ACHN (cell line): ENCODE measurements around the gene SCD5.
"Not testable (repeated sequence)": the region's sequence is repeated elsewhere in the genome, so short reads cannot be mapped to it uniquely, and the experiment has no call there.

Experiments used
- DNase-seq: peaks from one replicate; pipeline ENCODE4 v3.0.0-alpha.2; 2015
- in situ Hi-C: cut with HindIII; loops from 2 replicates; pipeline ENCODE4 v1.10.0; 2017; ENCODE audit warnings: low sequenced_read_pairs, low pct_ligation_motif_present, low pct_unique_long_range_greater_than_20kb

SCD5 gene

DNA sequence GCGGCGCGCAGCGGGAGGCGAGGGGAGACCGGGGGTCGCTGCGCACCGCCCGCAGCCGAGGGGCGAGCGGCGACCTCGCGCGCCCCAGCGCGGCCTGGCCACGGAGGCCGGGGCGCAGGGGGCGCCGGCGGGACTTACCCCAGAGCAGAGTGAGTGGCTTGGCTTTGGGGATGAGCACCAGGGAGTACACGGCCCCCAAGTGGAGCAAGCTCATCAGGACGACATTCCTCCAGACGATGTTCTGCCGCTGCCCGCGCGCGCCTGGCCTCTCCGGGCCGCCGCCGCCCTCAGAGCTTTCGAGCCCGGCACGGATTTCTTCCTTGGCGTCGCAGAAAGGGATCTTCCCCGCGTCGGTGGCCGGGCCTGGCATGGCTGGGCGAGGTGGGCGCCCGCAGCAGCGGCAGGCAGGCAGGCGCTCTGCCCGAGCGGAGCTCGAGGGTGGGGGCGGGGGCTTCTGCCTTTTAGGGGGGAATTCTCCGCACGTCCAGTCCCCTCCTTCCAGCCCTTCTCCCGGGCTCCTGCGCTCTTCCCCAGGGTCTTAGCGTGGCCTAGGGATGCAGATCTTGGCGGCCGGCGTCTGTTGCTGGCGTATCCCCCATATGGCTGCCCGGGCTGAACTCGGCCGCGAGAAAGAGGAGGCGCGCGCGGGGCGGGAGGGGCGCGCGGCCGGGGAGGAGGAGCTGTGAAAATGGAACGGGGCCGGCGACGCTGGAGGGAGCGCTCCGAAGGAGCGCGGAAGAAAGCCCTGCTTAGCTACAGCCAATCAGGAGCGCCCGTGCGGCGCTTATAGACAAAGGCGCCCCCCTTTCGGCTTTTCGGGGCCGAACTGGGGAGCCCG, at the start of gene SCD5:
TSS of gene SCD5 (minus strand) at position 629 of the 838 bp plus-strand sequence. CDS start at position 370, 259 bp downstream.
- DNase-seq: peak; percentile 71
- in situ Hi-C loops: no loop called here

DNA sequence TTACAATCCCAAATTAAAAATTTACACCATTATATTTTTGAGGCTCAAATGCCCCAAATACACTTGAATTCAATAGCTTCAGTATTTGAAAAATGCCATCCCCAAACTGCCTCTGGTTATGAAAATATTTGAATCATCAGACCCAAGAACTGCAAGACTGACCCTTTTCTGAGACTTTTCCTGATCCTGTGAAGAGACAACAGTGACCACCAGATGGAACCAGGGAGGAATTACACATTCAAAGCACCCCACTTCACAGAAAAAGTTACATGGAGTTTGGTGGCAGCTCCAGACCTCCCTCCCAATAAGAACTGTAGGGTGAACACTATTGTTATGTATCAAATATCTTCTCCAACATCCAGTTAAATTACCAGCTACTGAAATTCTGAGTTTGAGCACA, 44.0 kb upstream of the SCD5 start:
- DNase-seq: peak; percentile 15
- in situ Hi-C loops: no loop called here

DNA sequence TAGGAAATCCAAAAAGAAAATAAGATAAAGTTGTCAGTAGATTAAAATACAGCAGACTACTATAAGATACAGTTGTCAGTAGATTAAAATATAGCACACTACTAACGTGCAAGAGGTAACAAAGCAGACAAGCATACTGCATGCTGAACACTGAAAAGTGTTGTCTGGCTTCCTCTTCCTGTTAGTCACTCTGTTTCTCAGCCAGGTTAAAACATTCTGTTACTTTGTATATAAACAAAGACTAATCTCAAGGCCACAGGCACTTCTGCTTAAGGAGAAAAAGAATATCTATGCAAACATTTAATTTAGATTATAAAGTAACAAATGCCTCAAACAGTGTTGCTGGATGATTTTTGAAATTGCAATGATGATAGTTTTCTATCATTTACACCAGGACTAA, 41.0 kb upstream of the SCD5 start:
- in situ Hi-C loops: no loop called here
- DNase-seq: no peak

DNA sequence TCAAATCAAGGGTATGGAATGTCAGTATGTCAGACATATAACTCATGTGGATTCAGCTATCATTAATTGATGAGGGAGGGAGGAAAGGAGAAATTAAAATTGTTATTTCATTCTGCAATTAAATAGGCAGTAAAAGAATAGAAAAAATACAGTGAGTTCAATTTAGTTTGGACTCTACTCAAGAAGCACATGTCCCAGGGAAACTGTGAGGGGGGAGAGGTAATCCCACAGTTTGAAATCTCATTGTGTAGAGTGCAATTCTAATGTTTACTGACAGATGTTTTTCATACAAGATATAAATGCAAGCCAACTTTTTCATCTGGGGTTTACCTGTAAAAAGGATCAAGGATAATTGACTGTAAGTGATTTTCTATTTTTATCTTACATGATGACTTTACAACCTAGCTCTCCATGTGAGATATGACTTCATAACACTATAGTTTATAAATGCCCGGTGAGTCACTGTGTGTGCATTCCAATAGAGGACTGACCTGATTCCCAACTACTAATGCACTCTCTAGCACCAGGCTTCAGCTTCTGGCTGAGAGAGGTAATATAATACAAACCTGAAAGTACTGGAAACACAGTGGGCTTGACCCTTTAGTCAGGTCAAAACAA, 35.2 kb upstream of the SCD5 start:
- DNase-seq: peak; percentile 39

GRCh38 chr4:82833060-82833459, 34.5 kb upstream of the SCD5 start:
- in situ Hi-C loops: not testable (repeated sequence)

More for the DNA sequence above, 35.2 kb upstream of the SCD5 start:
- in situ Hi-C loops: no loop called here

DNA sequence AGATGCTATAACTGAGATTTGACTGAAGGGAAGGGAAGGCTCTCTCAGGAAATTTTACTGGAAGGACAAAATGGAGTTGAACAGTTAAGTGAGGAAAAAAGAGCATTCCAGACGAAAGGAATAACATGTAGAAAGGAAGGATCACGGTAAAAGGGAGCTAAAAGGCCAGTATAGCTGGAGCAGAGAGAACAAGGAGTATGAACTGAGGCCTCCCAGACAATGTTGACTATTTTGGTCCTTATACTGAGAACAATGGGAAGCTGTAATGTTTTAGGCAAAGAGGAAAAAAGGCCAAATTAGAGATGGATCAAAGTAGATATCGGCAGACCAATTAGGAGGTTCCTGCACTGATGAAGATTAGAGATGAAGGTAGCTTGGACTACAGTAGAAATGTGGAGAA, 26.8 kb upstream of the SCD5 start:
- no peak for DNase-seq
- in situ Hi-C loops: no loop called here

More at GRCh38 chr4:82833060-82833459, 34.5 kb upstream of the SCD5 start:
- not testable (repeated sequence) for DNase-seq

GRCh38 chr4:82823062-82823461, 24.5 kb upstream of the SCD5 start:
- DNase-seq: no peak
- in situ Hi-C loops: no loop called here

- in situ Hi-C loops: no loop called here
These were observed 22.1 kb upstream of the SCD5 start for GRCh38 chr4:82820689-82821088.

DNA sequence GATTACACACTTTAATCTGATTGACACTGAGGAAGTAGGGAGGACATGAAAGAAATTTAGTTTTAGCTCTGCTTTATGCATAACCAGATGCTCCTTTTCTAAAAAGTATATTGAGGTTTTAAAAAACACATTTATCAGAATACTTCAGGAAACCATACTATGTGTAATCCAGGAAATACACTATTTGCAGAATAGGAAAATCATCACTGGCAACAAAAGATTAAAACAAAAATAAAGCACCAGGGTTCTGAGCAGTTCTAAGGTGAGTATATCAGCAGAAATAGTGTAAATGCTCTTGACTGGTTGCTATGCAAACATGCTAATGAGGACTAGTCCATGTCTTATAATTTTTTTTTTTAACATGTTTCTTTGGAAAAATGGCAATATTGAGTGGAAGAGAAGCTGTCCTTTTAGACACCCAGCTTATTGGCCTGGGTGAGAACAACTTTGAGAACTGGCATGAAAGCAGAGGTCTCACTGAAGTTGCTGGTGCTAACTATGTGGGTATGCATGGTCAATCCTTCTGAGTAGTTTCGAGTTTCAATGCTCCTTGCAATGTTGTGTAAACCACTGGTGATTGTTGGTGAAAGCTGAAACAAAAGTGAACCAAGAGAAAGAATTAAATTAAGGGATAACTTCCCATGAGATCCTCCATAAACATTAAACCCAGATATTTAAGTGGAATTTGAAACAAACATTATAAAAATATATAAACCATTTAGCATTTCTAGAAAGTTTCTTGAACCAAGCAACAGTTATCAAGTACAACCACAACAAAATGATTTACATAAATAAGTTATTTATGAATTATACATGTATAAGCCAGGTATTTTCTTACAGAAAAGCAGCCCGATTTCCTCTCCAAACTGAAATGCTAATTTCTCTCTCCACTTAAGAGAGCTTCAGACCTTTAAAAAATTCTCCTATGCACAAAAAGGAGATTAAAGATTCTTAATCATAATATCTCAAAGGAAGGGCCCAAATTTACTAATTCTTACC, 20.4 kb upstream of the SCD5 start:
- in situ Hi-C loops: no loop called here
- DNase-seq: no peak

More at GRCh38 chr4:82820689-82821088, 22.1 kb upstream of the SCD5 start:
- DNase-seq: no peak

GRCh38 chr4:82816874-82817273, 18.3 kb upstream of the SCD5 start:
- in situ Hi-C loops, DNase-seq: not testable (repeated sequence)

DNA sequence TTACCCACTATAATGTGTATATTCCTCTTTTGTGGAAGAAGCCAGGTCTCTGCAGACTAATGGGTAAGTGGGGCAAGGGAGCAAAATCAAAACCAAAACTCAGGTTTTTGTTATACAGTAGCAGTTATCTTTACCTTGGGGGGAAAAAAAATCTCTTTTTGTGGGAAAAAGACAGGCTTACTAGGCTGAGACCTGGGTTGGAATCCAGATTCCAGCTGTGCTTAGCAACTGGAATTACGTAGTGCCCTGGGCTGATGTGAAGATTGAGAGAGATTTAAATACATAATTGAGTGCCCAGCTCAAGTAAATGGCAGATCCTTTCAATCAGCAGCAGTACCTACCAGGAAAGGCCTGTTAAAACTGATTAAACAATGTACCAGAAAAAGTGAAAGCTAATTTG, 15.4 kb upstream of the SCD5 start:
- no peak for DNase-seq
- in situ Hi-C loops: no loop called here

DNA sequence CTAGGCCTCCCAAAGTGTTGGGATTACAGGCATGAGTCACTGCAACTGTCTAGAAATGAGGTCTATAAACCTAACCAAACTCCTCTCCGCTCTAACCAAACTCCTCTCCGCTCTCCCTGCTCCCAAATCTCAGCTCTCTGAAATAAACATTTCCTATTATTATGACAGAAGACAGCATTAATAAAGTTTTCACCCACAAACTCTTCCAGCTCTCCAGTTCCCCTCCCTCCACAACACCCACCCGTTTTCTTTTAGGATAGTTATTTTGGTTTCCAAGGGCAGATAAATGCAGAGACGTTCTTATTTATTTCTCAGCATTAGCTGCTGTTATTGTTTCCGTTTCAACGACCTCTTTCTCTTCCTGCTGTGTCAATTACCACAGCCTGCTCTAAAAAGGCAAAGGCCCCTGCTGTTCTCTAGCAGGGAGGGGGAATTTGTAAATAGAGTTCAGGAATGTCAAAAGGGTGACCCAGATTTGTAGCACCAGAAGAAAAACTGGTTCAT, 13.3 kb upstream of the SCD5 start:
- in situ Hi-C loops: no loop called here
- DNase-seq: no peak

GRCh38 chr4:82811392-82811791, 12.8 kb upstream of the SCD5 start:
- in situ Hi-C loops: no loop called here
- DNase-seq: no peak

DNA sequence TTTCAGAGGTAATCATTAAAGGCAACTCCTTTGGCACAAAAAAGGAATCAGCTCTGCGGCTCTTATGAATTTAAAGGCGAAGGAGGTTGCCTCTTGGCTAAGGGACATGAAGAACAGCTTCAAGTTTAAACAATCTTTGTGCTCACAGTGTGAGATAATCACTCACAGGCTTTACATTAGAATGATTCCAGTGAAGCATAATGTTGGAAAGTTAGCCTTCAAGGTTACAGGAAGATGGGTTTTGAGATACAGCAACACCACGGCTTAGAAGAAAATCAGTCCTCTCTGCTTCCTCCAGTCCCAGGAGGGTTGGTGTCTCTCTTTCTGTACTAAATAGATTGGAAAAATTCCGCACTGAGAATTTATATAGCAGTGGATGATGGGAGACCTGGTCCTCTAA, 11.6 kb upstream of the SCD5 start:
- DNase-seq: peak; percentile 26
- in situ Hi-C loops: no loop called here

DNA sequence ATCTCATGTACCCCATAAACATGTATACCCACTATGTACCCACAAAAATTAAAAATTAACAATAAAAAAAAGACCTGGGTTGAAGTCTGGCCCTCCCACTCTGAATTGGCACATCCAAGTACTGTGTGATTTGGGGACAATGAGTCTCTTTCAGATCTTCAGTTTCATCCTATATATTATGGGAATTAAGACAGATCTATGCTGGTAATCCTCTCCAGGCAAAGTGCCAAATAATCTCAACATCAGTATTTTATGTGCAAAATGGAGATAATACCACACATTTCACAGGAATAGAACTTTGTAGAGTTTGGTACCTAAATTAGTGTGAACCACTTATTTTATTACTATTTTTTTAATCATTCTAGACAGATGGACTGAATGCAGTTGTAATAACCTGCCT, 11.0 kb upstream of the SCD5 start:
- in situ Hi-C loops: no loop called here
- no peak for DNase-seq

- in situ Hi-C loops: no loop called here
- DNase-seq: no peak
These were observed 5.2 kb upstream of the SCD5 start for GRCh38 chr4:82803746-82804145.

- DNase-seq: no peak
- in situ Hi-C loops: no loop called here
These were observed 4.3 kb upstream of the SCD5 start for GRCh38 chr4:82802911-82803310.

DNA sequence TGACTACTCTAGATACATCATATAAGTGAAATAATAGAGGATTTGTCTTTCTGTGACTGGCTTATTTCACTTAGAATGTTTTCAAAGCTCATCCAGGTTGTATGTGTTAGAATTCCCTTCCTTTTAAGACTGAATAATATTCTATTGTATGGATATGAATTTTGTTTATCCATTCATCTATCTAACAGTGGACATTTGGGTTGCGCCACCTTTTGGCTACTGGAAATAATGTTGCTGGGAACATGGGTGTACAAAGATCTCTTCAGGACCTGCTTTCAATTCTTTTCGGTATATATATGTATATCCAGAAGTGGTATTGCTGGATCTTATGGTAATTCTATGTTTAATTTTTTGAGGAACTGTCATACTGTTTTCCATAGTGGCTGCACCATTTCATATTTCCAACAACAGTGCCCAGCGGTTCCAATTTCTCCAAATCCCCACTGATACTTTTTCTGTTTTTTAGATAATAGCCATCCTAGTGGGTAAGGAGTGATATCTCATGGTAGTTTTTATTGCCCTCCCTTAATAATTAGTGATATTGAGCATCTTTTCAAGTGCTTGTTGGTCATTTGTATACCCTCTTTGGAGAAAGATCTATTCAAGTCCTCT, 3.4 kb upstream of the SCD5 start:
- in situ Hi-C loops: no loop called here
- DNase-seq: peak; percentile 25
